22Rv1 (cell line): Measurements from ENCODE around the gene KRT6B.

ENCODE experiments used
- H3K27ac ChIP-seq: fragments of 450-650 bp; 2 replicates; pipeline ENCODE4 v1.5.1; 2017
- ZFX ChIP-seq: fragments of 450-650 bp; IDR thresholded peaks from 2 replicates; pipeline ENCODE4 v1.6.1; 2017; ENCODE audit warnings: antibody characterized with exemption, borderline replicate concordance
- TF ChIP-seq, protein P1 (sequence below): fragments of 450-650 bp; IDR thresholded peaks from 2 replicates; pipeline ENCODE4 v1.5.1; 2017; ENCODE audit warnings: mild to moderate bottlenecking

Gene KRT6B

DNA sequence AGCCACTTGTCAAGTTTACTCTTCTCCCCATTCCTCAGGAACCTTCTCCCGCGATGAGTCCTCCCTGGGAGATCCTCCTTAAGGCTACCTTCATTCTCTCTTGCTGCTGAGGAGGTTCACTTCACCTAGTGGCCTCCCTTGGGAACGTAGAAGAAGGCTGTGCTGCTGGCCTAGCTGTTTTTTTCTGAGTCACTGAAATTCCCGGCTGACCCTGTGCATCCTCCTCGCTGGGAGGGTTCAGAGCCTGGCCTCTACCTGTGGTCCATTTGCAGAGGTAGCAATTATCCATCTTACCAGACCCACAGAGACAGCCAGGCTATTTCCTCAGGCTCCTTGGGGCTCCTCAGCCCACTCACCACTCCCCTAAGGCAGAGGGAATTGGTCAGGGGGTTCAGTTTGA is 50.4 kb downstream of the KRT6B start:
- no peak overlapping the region for H3K27ac ChIP-seq
- TF ChIP-seq, protein P1, sequence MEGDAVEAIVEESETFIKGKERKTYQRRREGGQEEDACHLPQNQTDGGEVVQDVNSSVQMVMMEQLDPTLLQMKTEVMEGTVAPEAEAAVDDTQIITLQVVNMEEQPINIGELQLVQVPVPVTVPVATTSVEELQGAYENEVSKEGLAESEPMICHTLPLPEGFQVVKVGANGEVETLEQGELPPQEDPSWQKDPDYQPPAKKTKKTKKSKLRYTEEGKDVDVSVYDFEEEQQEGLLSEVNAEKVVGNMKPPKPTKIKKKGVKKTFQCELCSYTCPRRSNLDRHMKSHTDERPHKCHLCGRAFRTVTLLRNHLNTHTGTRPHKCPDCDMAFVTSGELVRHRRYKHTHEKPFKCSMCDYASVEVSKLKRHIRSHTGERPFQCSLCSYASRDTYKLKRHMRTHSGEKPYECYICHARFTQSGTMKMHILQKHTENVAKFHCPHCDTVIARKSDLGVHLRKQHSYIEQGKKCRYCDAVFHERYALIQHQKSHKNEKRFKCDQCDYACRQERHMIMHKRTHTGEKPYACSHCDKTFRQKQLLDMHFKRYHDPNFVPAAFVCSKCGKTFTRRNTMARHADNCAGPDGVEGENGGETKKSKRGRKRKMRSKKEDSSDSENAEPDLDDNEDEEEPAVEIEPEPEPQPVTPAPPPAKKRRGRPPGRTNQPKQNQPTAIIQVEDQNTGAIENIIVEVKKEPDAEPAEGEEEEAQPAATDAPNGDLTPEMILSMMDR = no peak
- no peak for TF ChIP-seq ZFX

DNA sequence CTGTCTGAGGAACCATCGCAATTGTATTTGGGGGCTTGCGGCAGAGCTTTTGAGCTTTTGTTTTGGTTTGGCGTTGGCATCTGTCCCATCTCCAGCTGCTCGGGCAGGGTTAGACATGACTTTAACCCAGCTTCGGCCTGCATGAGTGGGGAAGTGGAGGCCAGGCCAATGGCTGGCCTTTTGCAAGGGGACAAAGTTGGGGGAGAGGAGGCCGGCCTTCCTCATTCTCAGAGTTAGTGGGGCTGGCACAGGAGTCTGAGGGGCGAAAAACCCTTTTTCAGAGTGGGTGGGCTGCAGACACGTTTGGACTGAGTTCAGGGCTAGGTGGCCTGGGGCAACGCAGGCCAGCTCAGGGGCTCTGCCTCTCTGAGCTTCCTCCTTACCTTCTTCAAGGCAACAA is 51.0 kb downstream of the KRT6B start:
- TF ChIP-seq ZFX = no peak
- TF ChIP-seq, protein P1 = no peak
- H3K27ac ChIP-seq = no peak overlapping the region

DNA sequence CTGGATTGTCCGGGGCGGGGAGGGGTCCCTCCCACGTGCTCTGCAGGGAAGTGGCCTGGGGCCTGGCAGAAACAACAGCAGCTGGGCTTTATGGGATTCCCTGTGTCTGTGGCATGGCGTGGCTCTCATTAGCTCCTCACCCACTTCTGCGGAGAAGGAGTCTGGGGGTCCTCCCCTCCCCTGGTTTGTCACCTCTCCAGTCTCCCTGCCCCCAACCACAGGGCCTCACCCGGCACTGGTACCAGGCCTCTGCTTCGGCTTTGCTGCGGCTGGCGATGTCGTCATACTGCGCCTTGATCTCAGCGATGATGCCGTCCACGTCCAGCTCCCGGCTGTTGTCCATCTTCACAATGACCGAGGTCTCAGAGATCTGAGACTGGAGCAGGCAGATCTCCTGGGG is 52.2 kb downstream of the KRT6B start:
- TF ChIP-seq ZFX = no peak
- TF ChIP-seq, protein P1 = no peak
- H3K27ac ChIP-seq = no peak overlapping the region

DNA sequence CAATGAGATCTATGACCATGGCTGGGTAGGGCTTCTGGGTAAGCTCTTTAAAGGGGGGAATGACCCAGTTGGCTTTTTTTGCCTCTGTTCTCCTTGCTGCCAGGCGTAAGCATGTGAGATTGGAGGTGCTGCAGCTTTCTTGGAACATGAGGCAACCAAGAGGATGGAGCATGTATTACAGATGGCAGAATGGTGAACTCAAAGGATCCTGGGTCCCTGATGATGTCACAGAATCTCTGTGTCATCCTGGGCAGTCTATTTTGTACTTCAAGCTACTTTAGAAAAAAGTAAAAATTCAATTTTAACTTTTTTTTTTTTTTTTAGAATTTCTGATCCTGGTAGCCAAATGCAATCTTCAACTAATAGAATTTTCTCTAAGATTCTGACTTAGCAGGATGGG is 53.8 kb downstream of the KRT6B start:
- no peak overlapping the region for H3K27ac ChIP-seq
- TF ChIP-seq, protein P1 = no peak
- TF ChIP-seq ZFX = no peak

DNA sequence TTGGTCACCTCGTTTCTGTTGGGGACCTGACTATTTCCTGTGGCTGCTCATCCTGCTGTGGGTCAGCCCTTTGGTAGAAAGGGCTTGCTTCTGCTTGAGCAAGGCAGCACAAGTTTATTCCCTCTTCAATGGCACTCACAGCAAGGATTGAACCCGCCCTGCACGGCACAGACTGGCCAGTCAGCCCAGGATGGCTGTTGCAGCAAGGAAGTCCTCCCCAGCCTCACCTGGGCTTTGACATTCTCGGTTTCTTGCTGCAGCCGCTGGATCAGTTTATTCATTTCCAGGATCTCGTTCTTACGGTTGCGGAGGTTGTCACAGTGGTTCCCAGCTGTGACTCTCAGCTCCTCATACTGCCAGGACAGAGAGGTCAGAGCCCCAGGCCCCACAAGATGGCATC is 55.3 kb downstream of the KRT6B start:
- TF ChIP-seq, protein P1 = no peak
- TF ChIP-seq ZFX = no peak
- H3K27ac ChIP-seq = no peak overlapping the region
